IMR-90 (cell line): ENCODE results near the gene SLC15A1. TPM values are rescaled to one million over a fixed set of nuclear protein-coding genes. Genes with fewer than 3 reads are reported as not detected.

ENCODE experiments used
- ATAC-seq: fragments of 200-7000 bp; cut with Tn5 transposase; 2 replicates; pipeline ENCODE4 v1.9.1; 2020; ENCODE audit warnings: low read depth, mild to moderate bottlenecking, moderate library complexity
- BruUV-seq: library from RNA; stranded (reverse); fragments of 400-500 nt; replicated peaks from 2 replicates; lab custom pipeline; 2021; lab: Mats Ljungman, UMichigan
- CTCF ChIA-PET: fragments of 300-600 bp; formaldehyde crosslinking; extraction: SDS; loops from one replicate; lab custom pipeline; 2021; ENCODE audit warnings: antibody characterized with exemption; lab: Yijun Ruan, JAX
- POLR2A ChIA-PET: fragments of 300-600 bp; sonication (Branson Sonifier 250); formaldehyde crosslinking; loops from one replicate; lab custom pipeline; 2022; ENCODE audit warnings: antibody characterized with exemption; ENCODE audit not compliant: unreplicated experiment; lab: Charles Lee
- DNase-seq: peaks from one replicate; pipeline ENCODE4 v3.0.0; 2013
- H2AFZ ChIP-seq: replicated peaks from 2 replicates; pipeline ENCODE3; 2013; ENCODE audit warnings: low read length, mild to moderate bottlenecking; ENCODE audit not compliant: poor library complexity
- H2AK5ac ChIP-seq: 2 replicates; pipeline ENCODE4 v1.6.1; 2013; ENCODE audit warnings: low read depth, low read length, inconsistent platforms
- H2AK9ac ChIP-seq: replicated peaks from 2 replicates; pipeline ENCODE3; 2013; ENCODE audit warnings: mild to moderate bottlenecking, low read depth, low read length, moderate library complexity; ENCODE audit not compliant: poor library complexity
- H2BK120ac ChIP-seq: 2 replicates; pipeline ENCODE4 v1.6.1; 2013; ENCODE audit warnings: low read depth, low read length, inconsistent platforms
- H2BK15ac ChIP-seq: 3 replicates; pipeline ENCODE4 v1.6.1; 2013; ENCODE audit warnings: low read depth, low read length, inconsistent platforms
- H2BK20ac ChIP-seq: 2 replicates; pipeline ENCODE4 v1.6.1; 2013; ENCODE audit warnings: low read depth, mild to moderate bottlenecking, inconsistent platforms, low read length, moderate library complexity
- H2BK5ac ChIP-seq: 2 replicates; pipeline ENCODE4 v1.6.1; 2013; ENCODE audit warnings: mild to moderate bottlenecking, low read depth, low read length, inconsistent platforms; ENCODE audit not compliant: poor library complexity, severe bottlenecking
- H3K14ac ChIP-seq: replicated peaks from 2 replicates; pipeline ENCODE4 v1.6.1; 2013; ENCODE audit warnings: low read depth, low read length, inconsistent platforms
- H3K18ac ChIP-seq: 2 replicates; pipeline ENCODE4 v1.6.1; 2013; ENCODE audit warnings: low read depth, low read length, control low read depth
- H3K23ac ChIP-seq: 2 replicates; pipeline ENCODE4 v1.6.1; 2013; ENCODE audit warnings: low read depth, low read length, inconsistent platforms
- H3K27ac ChIP-seq: 2 replicates; pipeline ENCODE4 v1.5.1; 2013; ENCODE audit warnings: mild to moderate bottlenecking, control low read depth, low read length; ENCODE audit not compliant: insufficient read depth
- H3K27me3 ChIP-seq: 2 replicates; pipeline ENCODE4 v1.6.1; 2013; ENCODE audit warnings: low read length; ENCODE audit not compliant: control insufficient read depth, insufficient read depth
- H3K36me3 ChIP-seq: 2 replicates; pipeline ENCODE4 v1.6.1; 2013; ENCODE audit warnings: low read length, mixed read lengths; ENCODE audit not compliant: control insufficient read depth, insufficient read depth
- H3K4ac ChIP-seq: 2 replicates; pipeline ENCODE4 v1.6.1; 2013; ENCODE audit warnings: low read depth, low read length, inconsistent platforms
- H3K4me1 ChIP-seq: 2 replicates; pipeline ENCODE4 v1.6.1; 2013; ENCODE audit warnings: low read length, mixed read lengths; ENCODE audit not compliant: control insufficient read depth, insufficient read depth
- H3K4me2 ChIP-seq: 2 replicates; pipeline ENCODE4 v1.6.1; 2013; ENCODE audit warnings: low read depth, mild to moderate bottlenecking, control low read depth, low read length, moderate library complexity
- H3K4me3 ChIP-seq: 2 replicates; pipeline ENCODE4 v1.5.1; 2013; ENCODE audit warnings: low read depth, mild to moderate bottlenecking, control low read depth, low read length, moderate library complexity; ENCODE audit not compliant: insufficient read depth
- H3K56ac ChIP-seq: 2 replicates; pipeline ENCODE4 v1.6.1; 2013; ENCODE audit warnings: low read length, inconsistent platforms; ENCODE audit not compliant: insufficient read depth; ENCODE audit errors: extremely low read depth
- H3K79me1 ChIP-seq, 2 experiments: 2 replicates each; pipeline ENCODE4 v1.6.1; 2013; ENCODE audit warnings: low read length in 2 of 2, inconsistent platforms in 1 of 2, low read depth in 1 of 2
- H3K9ac ChIP-seq: 2 replicates; pipeline ENCODE4 v1.6.1; 2013; ENCODE audit warnings: low read depth, low read length, control low read depth
- H3K9me1 ChIP-seq: 2 replicates; pipeline ENCODE4 v1.6.1; 2013; ENCODE audit warnings: low read length, inconsistent platforms; ENCODE audit not compliant: insufficient read depth
- H3K9me3 ChIP-seq: 2 replicates; pipeline ENCODE4 v1.6.1; 2013; ENCODE audit warnings: low read length; ENCODE audit not compliant: control insufficient read depth, insufficient read depth
- H4K20me1 ChIP-seq: 2 replicates; pipeline ENCODE4 v1.6.1; 2013; ENCODE audit warnings: low read length, inconsistent platforms; ENCODE audit not compliant: insufficient read depth
- H4K5ac ChIP-seq: 2 replicates; pipeline ENCODE4 v1.6.1; 2013; ENCODE audit warnings: mild to moderate bottlenecking, low read depth, low read length, control low read depth
- H4K8ac ChIP-seq, 2 experiments: 2 replicates each; pipeline ENCODE4 v1.6.1; 2013; ENCODE audit warnings: low read depth in 2 of 2, low read length in 2 of 2, control low read depth in 1 of 2, inconsistent platforms in 1 of 2
- H4K91ac ChIP-seq: 2 replicates; pipeline ENCODE4 v1.6.1; 2013; ENCODE audit warnings: low read depth, low read length, inconsistent platforms; ENCODE audit not compliant: insufficient read depth
- BHLHE40 ChIP-seq: fragments of 150-350 bp; IDR thresholded peaks from 2 replicates; pipeline ENCODE4 v1.6.1; 2016; ENCODE audit warnings: mild to moderate bottlenecking, low read depth, low read length
- CEBPB ChIP-seq: IDR thresholded peaks from 2 replicates; pipeline ENCODE4 v1.6.1; 2012; ENCODE audit warnings: low read depth, low read length, improper control_type of control experiment
- CHD1 ChIP-seq: IDR thresholded peaks from 2 replicates; pipeline ENCODE4 v1.6.1; 2012; ENCODE audit warnings: low read depth, low read length, improper control_type of control experiment
- FOS ChIP-seq: fragments of 150-350 bp; IDR thresholded peaks from 2 replicates; pipeline ENCODE4 v1.6.1; 2016; ENCODE audit warnings: low read depth, low read length
- MAFK ChIP-seq: IDR thresholded peaks from 2 replicates; pipeline ENCODE4 v1.6.1; 2012; ENCODE audit warnings: low read depth, low read length, improper control_type of control experiment
- MAZ ChIP-seq: IDR thresholded peaks from 2 replicates; pipeline ENCODE4 v1.6.1; 2012; ENCODE audit warnings: low read depth, mild to moderate bottlenecking, low read length, improper control_type of control experiment, moderate library complexity, borderline replicate concordance
- MXI1 ChIP-seq: IDR thresholded peaks from 2 replicates; pipeline ENCODE4 v1.6.1; 2012; ENCODE audit warnings: low read depth, mild to moderate bottlenecking, low read length, moderate library complexity, borderline replicate concordance
- NFE2L2 ChIP-seq: fragments of 150-350 bp; IDR thresholded peaks from 2 replicates; pipeline ENCODE4 v1.6.1; 2016; ENCODE audit warnings: low read depth, mild to moderate bottlenecking, low read length
- RCOR1 ChIP-seq: IDR thresholded peaks from 2 replicates; pipeline ENCODE4 v1.6.1; 2012; ENCODE audit warnings: mild to moderate bottlenecking, low read length, improper control_type of control experiment; ENCODE audit not compliant: insufficient replicate concordance
- RFX5 ChIP-seq: IDR thresholded peaks from 2 replicates; pipeline ENCODE4 v1.8.0; 2012; ENCODE audit warnings: low read depth, mild to moderate bottlenecking, low read length, moderate library complexity
- SMC3 ChIP-seq: fragments of 150-350 bp; IDR thresholded peaks from 2 replicates; pipeline ENCODE4 v1.6.1; 2016; ENCODE audit warnings: low read depth, mild to moderate bottlenecking, antibody characterized with exemption, low read length, moderate library complexity
- WGBS, 2 experiments: methylation state at CpG; one replicate each; pipeline versions ENCODE4 v1.1.5 to v1.1.7; 2013; ENCODE audit warnings: missing lambda C conversion rate in 2 of 2; ENCODE audit not compliant: insufficient read length in 1 of 2; ENCODE audit errors: extremely low coverage in 2 of 2; 5-methylcytosine and 5-hydroxymethylcytosine counted together
- dilution Hi-C: fragments of 300-500 bp; cut with HindIII; formaldehyde crosslinking; loops from one replicate; pipeline ENCODE4 v1.14.3; 2018; ENCODE audit warnings: low sequenced_read_pairs; ENCODE audit not compliant: unreplicated experiment
- in situ Hi-C: fragments of 300-500 bp; cut with MboI; formaldehyde crosslinking; loops from 3 replicates; pipeline ENCODE4 v1.14.3; 2019; ENCODE audit warnings: low sequenced_read_pairs, inconsistent platforms, mixed read lengths
- intact Hi-C: fragments of 100-400 bp; cut with micrococcal nuclease; formaldehyde crosslinking; loops from 2 replicates; pipeline ENCODE4 v1.10.0; 2022
- polyA plus RNA-seq, 3 experiments: library from polyadenylated mRNA; depleted of rRNA; stranded (reverse); fragments of >200 nt; gene quantifications; 2 replicates each; pipeline ENCODE4 v1.2.3, GENCODE V29; 2012; ENCODE audit warnings: low replicate concordance in 1 of 3
- total RNA-seq: library from RNA; depleted of rRNA; stranded (reverse); fragments of >200 nt; gene quantifications from 2 replicates; pipeline ENCODE4 v1.2.3, GENCODE V29; 2012
- TF ChIP-seq, protein P1 (sequence below): conservative IDR thresholded peaks from 2 replicates; pipeline ENCODE4 v1.5.1; 2012; ENCODE audit warnings: mild to moderate bottlenecking, low read depth, low read length, improper control_type of control experiment
- TF ChIP-seq, protein P2 (sequence below): fragments of 150-350 bp; IDR thresholded peaks from 2 replicates; pipeline ENCODE4 v1.6.1; 2017; ENCODE audit warnings: mild to moderate bottlenecking, antibody characterized with exemption, low read length, low read depth

SLC15A1 gene
- total and polyA plus RNA-seq, 2 of the 4 experiments (the other 2 are of a cell fraction), result not detected

DNA sequence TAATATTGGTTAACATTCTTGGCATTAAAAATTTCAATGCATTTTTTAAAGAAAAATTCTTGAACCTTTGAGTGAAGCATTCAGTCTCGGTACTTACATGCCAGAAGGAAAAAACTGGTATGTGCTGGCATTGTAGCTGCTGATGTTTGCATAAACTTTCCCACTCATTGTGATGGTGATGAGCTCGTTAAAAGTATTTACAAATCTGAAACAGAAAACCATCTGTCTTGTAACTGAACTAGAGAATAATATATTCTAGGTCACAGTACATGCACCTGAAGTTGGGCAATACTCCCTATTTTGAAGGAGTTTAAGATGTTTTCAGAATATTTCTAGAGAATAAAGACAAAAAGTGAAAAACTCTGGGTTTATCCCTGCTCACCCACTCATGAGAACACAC lies 64.1 kb downstream of the SLC15A1 start:
- intact Hi-C loops, result no loop called here
- in situ Hi-C loops, result no loop called here
- H2AK9ac ChIP-seq, result no peak overlapping the region
- H3K4me2 ChIP-seq, result no peak overlapping the region
- BruUV-seq, result no TSS peak
- no peaks in the 10 kb centered on the region for H3K79me1 ChIP-seq
- H4K20me1 ChIP-seq, result no peaks in the 10 kb centered on the region
- no peaks in the 10 kb centered on the region for H3K4me1 ChIP-seq
- H4K5ac ChIP-seq, result no peak overlapping the region
- dilution Hi-C loops, result no loop called here
- no peak overlapping the region for H4K91ac ChIP-seq
- H3K23ac ChIP-seq, result no peak overlapping the region
- H2BK15ac ChIP-seq, result no peak overlapping the region
- no peak overlapping the region for H3K4ac ChIP-seq
- TF ChIP-seq, protein P1, sequence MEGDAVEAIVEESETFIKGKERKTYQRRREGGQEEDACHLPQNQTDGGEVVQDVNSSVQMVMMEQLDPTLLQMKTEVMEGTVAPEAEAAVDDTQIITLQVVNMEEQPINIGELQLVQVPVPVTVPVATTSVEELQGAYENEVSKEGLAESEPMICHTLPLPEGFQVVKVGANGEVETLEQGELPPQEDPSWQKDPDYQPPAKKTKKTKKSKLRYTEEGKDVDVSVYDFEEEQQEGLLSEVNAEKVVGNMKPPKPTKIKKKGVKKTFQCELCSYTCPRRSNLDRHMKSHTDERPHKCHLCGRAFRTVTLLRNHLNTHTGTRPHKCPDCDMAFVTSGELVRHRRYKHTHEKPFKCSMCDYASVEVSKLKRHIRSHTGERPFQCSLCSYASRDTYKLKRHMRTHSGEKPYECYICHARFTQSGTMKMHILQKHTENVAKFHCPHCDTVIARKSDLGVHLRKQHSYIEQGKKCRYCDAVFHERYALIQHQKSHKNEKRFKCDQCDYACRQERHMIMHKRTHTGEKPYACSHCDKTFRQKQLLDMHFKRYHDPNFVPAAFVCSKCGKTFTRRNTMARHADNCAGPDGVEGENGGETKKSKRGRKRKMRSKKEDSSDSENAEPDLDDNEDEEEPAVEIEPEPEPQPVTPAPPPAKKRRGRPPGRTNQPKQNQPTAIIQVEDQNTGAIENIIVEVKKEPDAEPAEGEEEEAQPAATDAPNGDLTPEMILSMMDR, result no peak
- TF ChIP-seq CEBPB (no peak), CHD1 (no peak), SMC3 (no peak), MAFK (no peak), FOS (no peak), NFE2L2 (no peak), RCOR1 (no peak), MAZ (no peak), MXI1 (no peak), BHLHE40 (no peak), RFX5 (no peak)
- TF ChIP-seq, protein P2, sequence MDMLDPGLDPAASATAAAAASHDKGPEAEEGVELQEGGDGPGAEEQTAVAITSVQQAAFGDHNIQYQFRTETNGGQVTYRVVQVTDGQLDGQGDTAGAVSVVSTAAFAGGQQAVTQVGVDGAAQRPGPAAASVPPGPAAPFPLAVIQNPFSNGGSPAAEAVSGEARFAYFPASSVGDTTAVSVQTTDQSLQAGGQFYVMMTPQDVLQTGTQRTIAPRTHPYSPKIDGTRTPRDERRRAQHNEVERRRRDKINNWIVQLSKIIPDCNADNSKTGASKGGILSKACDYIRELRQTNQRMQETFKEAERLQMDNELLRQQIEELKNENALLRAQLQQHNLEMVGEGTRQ, result no peak
- peaks cover 16% of the 10 kb centered on the region for H3K27me3 ChIP-seq
- H2BK120ac ChIP-seq, result no peak overlapping the region
- H3K4me3 ChIP-seq, result no peak overlapping the region
- no peaks in the 10 kb centered on the region for H3K36me3 ChIP-seq
- WGBS, 2 experiments, result no CpG with 5 or more reads among the region's 2 CpGs
- H2AFZ ChIP-seq, result no peak overlapping the region
- H3K18ac ChIP-seq, result no peak overlapping the region
- no peak for DNase-seq
- no peak overlapping the region for H3K56ac ChIP-seq
- no peak overlapping the region for H4K8ac ChIP-seq
- POLR2A ChIA-PET, result no interaction called here
- CTCF ChIA-PET, result interaction anchor here (0.6 kb wide), 1 partner anchor 208 kb away, joined by 3 read pairs; no protein-coding TSS in a partner anchor
- H3K9me1 ChIP-seq, result peaks cover 4% of the 10 kb centered on the region; the same call in 1 of the 2 replicates
- H3K9me3 ChIP-seq, result no peaks in the 10 kb centered on the region
- no peak overlapping the region for H3K14ac ChIP-seq
- no peak overlapping the region for H3K9ac ChIP-seq
- no peak for ATAC-seq
- no peak overlapping the region for H2BK5ac ChIP-seq
- no peak overlapping the region for H2BK20ac ChIP-seq
- H2AK5ac ChIP-seq, result no peak overlapping the region
- no peak overlapping the region for H3K27ac ChIP-seq
